VCaP (cell line): Measurements from ENCODE around the gene CLCN1.

Source experiments
- H3K27ac ChIP-seq: fragments of 450-650 bp; 2 replicates; pipeline ENCODE4 v1.5.1; 2017
- TF ChIP-seq, protein P1 (sequence below): fragments of 450-650 bp; conservative IDR thresholded peaks from 2 replicates; pipeline ENCODE4 v1.5.1; 2017; ENCODE audit warnings: mild to moderate bottlenecking, moderate library complexity

Gene CLCN1

GRCh38 chr7:143397710-143398530, 82.0 kb downstream of the CLCN1 start:
- TF ChIP-seq, protein P1, sequence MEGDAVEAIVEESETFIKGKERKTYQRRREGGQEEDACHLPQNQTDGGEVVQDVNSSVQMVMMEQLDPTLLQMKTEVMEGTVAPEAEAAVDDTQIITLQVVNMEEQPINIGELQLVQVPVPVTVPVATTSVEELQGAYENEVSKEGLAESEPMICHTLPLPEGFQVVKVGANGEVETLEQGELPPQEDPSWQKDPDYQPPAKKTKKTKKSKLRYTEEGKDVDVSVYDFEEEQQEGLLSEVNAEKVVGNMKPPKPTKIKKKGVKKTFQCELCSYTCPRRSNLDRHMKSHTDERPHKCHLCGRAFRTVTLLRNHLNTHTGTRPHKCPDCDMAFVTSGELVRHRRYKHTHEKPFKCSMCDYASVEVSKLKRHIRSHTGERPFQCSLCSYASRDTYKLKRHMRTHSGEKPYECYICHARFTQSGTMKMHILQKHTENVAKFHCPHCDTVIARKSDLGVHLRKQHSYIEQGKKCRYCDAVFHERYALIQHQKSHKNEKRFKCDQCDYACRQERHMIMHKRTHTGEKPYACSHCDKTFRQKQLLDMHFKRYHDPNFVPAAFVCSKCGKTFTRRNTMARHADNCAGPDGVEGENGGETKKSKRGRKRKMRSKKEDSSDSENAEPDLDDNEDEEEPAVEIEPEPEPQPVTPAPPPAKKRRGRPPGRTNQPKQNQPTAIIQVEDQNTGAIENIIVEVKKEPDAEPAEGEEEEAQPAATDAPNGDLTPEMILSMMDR: no peak
- no peak overlapping the region for H3K27ac ChIP-seq

DNA sequence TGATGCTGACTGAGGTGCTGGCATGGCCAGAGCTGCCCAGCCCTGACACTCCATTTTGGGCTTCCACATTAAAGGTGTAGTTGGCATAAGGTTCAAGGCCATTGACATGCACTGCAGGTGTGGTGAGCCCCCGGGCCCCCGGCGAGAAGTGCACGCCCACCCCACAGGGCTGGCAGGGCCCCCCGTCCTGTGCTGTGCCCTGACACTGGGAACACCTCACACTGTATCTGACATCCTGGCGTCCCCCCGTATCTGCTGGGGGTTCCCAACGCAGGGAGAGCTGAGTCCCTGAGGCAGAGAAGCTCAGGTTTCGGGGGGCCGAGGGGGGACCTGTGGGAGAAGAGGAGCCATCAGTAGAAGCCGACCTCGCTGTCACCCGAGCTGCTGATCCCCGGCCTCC, 82.7 kb downstream of the CLCN1 start:
- TF ChIP-seq, protein P1: no peak
- H3K27ac ChIP-seq: no peak overlapping the region

GRCh38 chr7:143399151-143399550, 83.2 kb downstream of the CLCN1 start:
- H3K27ac ChIP-seq: no peak overlapping the region
- TF ChIP-seq, protein P1: no peak

DNA sequence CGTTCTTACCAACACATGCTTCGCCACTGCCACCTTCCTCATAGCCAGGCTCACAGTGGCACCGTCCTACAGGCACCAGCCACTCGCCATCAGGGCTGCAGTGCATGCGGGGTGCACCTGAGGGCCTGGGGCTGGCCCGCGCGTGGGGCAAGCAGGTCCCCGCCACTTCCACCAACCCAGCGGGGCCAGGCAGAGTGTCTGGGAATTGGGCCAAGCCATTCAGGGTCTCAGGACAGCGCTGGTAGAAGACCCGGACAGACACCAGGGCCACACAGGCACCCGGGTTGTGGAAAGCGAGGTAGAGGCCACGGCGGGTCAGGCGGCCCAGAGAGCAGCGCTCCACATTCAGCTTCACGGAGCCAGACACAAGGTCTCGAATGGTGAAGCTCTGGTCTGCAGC, 83.7 kb downstream of the CLCN1 start:
- no peak overlapping the region for H3K27ac ChIP-seq
- TF ChIP-seq, protein P1: no peak

DNA sequence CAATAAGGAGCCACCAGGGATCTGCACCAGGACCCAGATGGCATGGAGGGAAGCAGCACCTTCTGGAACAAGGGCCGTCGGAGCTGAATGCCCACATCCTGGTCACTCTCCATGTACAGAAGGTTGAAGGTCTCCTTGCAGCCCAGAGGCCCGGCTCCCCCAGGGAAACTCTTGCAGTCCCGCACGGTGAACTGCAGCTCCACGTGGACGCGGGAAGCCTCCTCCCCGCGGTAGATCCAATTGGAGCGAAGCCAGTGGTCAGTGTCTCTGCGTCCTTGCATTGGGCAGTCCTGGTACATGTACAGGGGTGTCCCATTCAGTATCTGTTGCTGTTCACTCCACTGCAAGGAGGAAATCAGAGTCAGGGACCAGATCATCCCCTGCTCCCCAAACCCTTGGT, 85.4 kb downstream of the CLCN1 start:
- TF ChIP-seq, protein P1: no peak

More for the DNA sequence above, 85.4 kb downstream of the CLCN1 start:
- H3K27ac ChIP-seq: no peak overlapping the region
